Measurements from ENCODE around the gene URI1. TPM values are rescaled to one million over a fixed set of nuclear protein-coding genes. Genes with fewer than 3 reads are reported as not detected.

Gene URI1
- total RNA-seq: 54.2 and 58.0 TPM in 2 replicates
- total RNA-seq (2013): 76.5 TPM
- polyA plus RNA-seq: 21.3 and 32.8 TPM in 2 replicates
- polyA minus RNA-seq: 23.0 and 31.3 TPM in 2 replicates

GRCh38 chr19:29941828-29942403 lies at the start of gene URI1:
TSS of gene URI1 (plus strand) at chr19:29942239. CDS start at chr19:29942548, 309 bp downstream.
- DNase-seq: peak; percentile 92
- H3K79me2 ChIP-seq (ENCODE audit: control insufficient read depth, insufficient read depth, low read length): peaks cover 59% of the 10 kb centered on the region
- H3K27me3 Mint-ChIP-seq: peaks cover 9% of the 10 kb centered on the region
- H3K27ac Mint-ChIP-seq: peak within 1 kb of the TSS; percentile 94
- ChIA-PET CTCF (interaction anchor here (0.6 to 2.9 kb wide), 9 partner anchors 22 to 336 kb away, joined by 3 to 10 read pairs (median 4); partner anchors contain the start of genes PLEKHF1 and POP4), POLR2A (interaction anchor here (0.7 to 1.4 kb wide), 2 partner anchors 98 to 336 kb away, joined by 4 to 5 read pairs; partner anchors contain the start of gene POP4)
- H3K4me3 ChIP-seq (ENCODE audit: control extremely low read depth in 1 of 5, extremely low read depth in 1 of 5, insufficient read depth in 1 of 5, low read depth in 2 of 5, low read length in 4 of 5): peak within 1 kb of the TSS; percentile 59 to 96 (median 78)
- peaks cover 19 to 30% of the 10 kb centered on the region in 2 donors for H3K4me1 ChIP-seq (ENCODE audit: control insufficient read depth in 2 of 2, insufficient read depth in 2 of 2, low read length in 2 of 2)
- H2AFZ ChIP-seq (ENCODE audit: insufficient read depth, low read depth, low read length, poor library complexity, severe bottlenecking): peak within 1 kb of the TSS; percentile 78
- peaks cover 1% of the 10 kb centered on the region for H3K9me3 Mint-ChIP-seq (ENCODE audit: insufficient read depth)
- TF ChIP-seq EZH2 (IDR thresholded peaks at IDR 0.05; ENCODE audit: borderline replicate concordance, insufficient read depth, low read depth, low read length, poor library complexity, severe bottlenecking): no peak
- TF ChIP-seq CTCF (IDR thresholded peaks at IDR 0.05): no peak
- peaks cover 0 to under 1% (median 0%) of the 10 kb centered on the region in 3 donors for H3K9me3 ChIP-seq (ENCODE audit: control extremely low read depth in 1 of 3, control insufficient read depth in 2 of 3, insufficient read depth in 1 of 3, low read length in 2 of 3)
- H3K27me3 ChIP-seq (replicated peaks in 1 of 4; ENCODE audit: control extremely low read depth in 1 of 4, control insufficient read depth in 3 of 4, insufficient read depth in 4 of 4, low read length in 3 of 4): peaks cover 0 to 3% (median 0%) of the 10 kb centered on the region in 4 experiments
- peak within 1 kb of the TSS; percentile 97 for H3K4me3 Mint-ChIP-seq
- intact Hi-C loops (cut with micrococcal nuclease): loop anchor here (1.0 to 5.0 kb wide), 5 partner anchors 97 to 336 kb away; partner anchors contain the start of genes CCNE1 and POP4
- peak; percentile 92 for ATAC-seq (ENCODE audit: low read depth)
- H3K36me3 ChIP-seq (replicated peaks in 1 of 2; ENCODE audit: control extremely low read depth in 1 of 2, control insufficient read depth in 1 of 2, extremely low read depth in 1 of 2, insufficient read depth in 2 of 2, low read length in 1 of 2): peaks cover 0 to 1% of the 10 kb centered on the region in 2 experiments
- H3K27ac ChIP-seq (ENCODE audit: low read length in 2 of 2): peak within 1 kb of the TSS; percentile 46 to 67
- H3K4me2 ChIP-seq (replicated peaks; ENCODE audit: low read depth, low read length, poor library complexity, severe bottlenecking): peak within 1 kb of the TSS; percentile 84
- peak within 1 kb of the TSS; percentile 81 for H3K9ac ChIP-seq (ENCODE audit: low read length)
- H3K4me1 Mint-ChIP-seq: peaks cover 38% of the 10 kb centered on the region
- peaks cover 24% of the 10 kb centered on the region for H4K20me1 ChIP-seq (ENCODE audit: control insufficient read depth, insufficient read depth, low read length, poor library complexity, severe bottlenecking)
- under 1% methylated on average over 49 of the region's 59 CpGs for WGBS (ENCODE audit: insufficient coverage)
